IPS DF 6.9 (cell line): Measurements from ENCODE around the gene RASGRP3.

Source experiments
- DNase-seq: peaks from one replicate; pipeline ENCODE4 v3.0.0-alpha.2; 2013; ENCODE audit warnings: low read depth, low spot score
- H3K27ac ChIP-seq: one replicate; pipeline ENCODE4 v1.5.1; 2013; ENCODE audit warnings: low read length, control low read depth
- H3K27me3 ChIP-seq: 2 replicates; pipeline ENCODE4 v1.6.1; 2013; ENCODE audit warnings: mild to moderate bottlenecking, low read length; ENCODE audit not compliant: control insufficient read depth, insufficient read depth
- H3K36me3 ChIP-seq: 2 replicates; pipeline ENCODE4 v1.6.1; 2013; ENCODE audit warnings: low read length; ENCODE audit not compliant: control insufficient read depth, insufficient read depth
- H3K4me1 ChIP-seq: 2 replicates; pipeline ENCODE4 v1.6.1; 2013; ENCODE audit warnings: low read length; ENCODE audit not compliant: control insufficient read depth, insufficient read depth
- H3K4me3 ChIP-seq: 2 replicates; pipeline ENCODE4 v1.5.1; 2013; ENCODE audit warnings: mild to moderate bottlenecking, low read length
- H3K9me3 ChIP-seq: 2 replicates; pipeline ENCODE4 v1.6.1; 2013; ENCODE audit warnings: low read length, inconsistent platforms; ENCODE audit not compliant: control insufficient read depth, insufficient read depth
- WGBS: extraction: QIAGEN DNeasy Blood & Tissue Kit; methylation state at CpG from one replicate; pipeline ENCODE4 v1.1.7; 2013; ENCODE audit warnings: mixed read lengths, missing lambda C conversion rate; ENCODE audit not compliant: insufficient read length, insufficient coverage; 5-methylcytosine and 5-hydroxymethylcytosine counted together

The RASGRP3 gene

DNA sequence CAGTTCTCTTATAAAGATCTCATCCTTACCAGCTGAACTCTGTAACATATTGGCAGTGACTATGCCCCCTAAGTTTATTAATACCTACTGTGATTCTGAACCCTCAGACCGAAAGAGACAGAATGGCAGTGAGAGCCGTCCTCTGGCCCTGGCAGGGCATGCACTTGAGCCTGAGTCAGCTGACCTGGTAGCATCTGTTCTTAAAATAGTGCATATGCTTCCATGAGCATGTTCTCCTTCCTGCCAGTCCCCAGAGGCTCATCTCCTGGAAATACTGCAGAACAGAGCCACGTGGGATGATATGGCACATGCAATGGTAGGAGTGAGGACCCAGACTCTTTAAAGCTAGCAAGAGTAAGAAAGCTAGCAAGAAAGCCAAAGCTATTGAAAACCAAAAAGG, 59.0 kb downstream of the RASGRP3 start:
- H3K4me3 ChIP-seq: no peak overlapping the region
- no peaks in the 10 kb centered on the region for H3K27me3 ChIP-seq
- no peak for DNase-seq
- no CpG with 5 or more reads among the region's 3 CpGs for WGBS
- H3K36me3 ChIP-seq: no peaks in the 10 kb centered on the region
- H3K27ac ChIP-seq: no peak overlapping the region
- H3K9me3 ChIP-seq: no peaks in the 10 kb centered on the region
- H3K4me1 ChIP-seq: no peaks in the 10 kb centered on the region

DNA sequence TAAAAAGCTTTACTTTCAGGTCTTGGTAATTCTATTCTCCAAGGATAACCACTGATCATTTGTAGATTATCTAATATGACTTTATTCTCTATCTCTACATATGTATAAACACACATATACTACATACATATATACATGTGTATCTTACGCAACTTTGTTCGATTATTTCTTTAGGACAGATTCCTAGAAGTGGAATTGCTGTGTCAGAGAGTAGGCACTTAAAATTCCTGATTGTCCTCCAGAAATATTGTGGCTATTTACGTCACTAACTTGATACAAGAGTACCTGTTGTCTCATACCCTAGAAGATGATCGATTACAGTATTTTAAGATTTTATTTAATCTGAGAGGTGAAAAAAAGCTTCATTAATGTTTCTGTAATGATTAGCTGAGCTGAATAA, 64.8 kb downstream of the RASGRP3 start:
- Histone ChIP-seq H3K4me3 (no peak overlapping the region), H3K9me3 (no peaks in the 10 kb centered on the region), H3K36me3 (no peaks in the 10 kb centered on the region), H3K4me1 (no peaks in the 10 kb centered on the region), H3K27ac (no peak overlapping the region), H3K27me3 (no peaks in the 10 kb centered on the region)
- DNase-seq: no peak
- no CpG with 5 or more reads among the region's 4 CpGs for WGBS

DNA sequence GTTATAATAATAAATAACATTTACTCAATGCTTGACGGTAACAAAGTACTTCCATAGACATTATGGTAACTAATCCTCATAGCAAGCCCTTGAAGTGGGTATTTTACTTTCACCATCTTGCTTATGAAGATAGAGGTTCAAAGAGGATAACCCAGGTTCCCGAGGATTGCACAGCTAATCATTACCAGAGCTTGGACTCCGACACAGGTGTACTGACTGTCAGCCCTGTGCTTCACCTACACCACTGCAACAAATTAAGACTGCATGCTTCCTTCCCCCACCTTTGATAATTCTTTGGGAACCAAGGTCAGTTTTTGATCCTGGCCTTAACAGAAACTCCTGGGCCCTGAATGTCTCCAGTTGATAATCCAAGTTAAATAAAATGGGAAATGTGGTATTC, 73.8 kb downstream of the RASGRP3 start:
- no peaks in the 10 kb centered on the region for H3K27me3 ChIP-seq
- no peak overlapping the region for H3K4me3 ChIP-seq
- H3K27ac ChIP-seq: no peak overlapping the region
- H3K4me1 ChIP-seq: 0 out of 2 replicates have a peak, but pooled peaks cover 1% of the 10 kb centered on the region
- no CpG with 5 or more reads among the region's 3 CpGs for WGBS
- no peak for DNase-seq
- H3K9me3 ChIP-seq: no peaks in the 10 kb centered on the region; the same call in 1 of the 2 replicates
- no peaks in the 10 kb centered on the region for H3K36me3 ChIP-seq

DNA sequence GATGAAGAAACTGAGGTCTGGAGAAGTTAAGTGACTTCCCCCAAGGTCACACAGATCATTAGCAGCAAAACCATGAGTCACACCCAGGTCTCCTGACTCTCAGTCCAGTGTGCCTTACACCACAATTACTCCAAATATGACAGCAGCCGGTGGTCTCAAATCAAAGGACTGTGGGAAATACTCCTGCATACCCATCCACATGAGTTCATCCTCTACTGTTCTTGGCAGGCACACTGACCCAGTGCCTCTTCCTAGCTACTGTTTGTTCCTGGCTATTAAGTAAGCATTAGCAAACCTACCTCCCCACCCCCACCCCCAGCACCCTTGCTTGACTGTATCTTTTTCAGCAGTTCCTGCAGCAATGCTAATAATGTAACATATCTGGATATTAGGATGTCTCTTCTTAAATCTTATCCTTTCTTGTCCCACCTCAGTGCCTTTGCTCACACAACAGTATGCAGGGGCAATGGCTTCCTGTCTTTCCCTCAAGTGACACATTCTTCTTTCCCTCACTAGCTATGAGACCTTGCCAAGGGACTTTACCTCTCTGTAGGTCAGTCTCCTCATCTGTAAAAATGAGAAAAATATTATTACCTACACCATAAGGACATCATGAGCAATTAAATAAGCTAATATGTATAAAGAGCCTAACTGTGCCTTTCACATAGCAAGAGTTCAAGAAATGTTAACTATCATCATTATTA, 76.5 kb downstream of the RASGRP3 start:
- H3K27ac ChIP-seq: no peak overlapping the region
- 0 out of 2 replicates have a peak, but pooled peaks cover 1% of the 10 kb centered on the region for H3K4me1 ChIP-seq
- WGBS: no CpG with 5 or more reads among the region's 1 CpG
- no peaks in the 10 kb centered on the region; the same call in 1 of the 2 replicates for H3K9me3 ChIP-seq
- no peak for DNase-seq
- H3K4me3 ChIP-seq: no peak overlapping the region
- H3K36me3 ChIP-seq: no peaks in the 10 kb centered on the region
- no peaks in the 10 kb centered on the region for H3K27me3 ChIP-seq

DNA sequence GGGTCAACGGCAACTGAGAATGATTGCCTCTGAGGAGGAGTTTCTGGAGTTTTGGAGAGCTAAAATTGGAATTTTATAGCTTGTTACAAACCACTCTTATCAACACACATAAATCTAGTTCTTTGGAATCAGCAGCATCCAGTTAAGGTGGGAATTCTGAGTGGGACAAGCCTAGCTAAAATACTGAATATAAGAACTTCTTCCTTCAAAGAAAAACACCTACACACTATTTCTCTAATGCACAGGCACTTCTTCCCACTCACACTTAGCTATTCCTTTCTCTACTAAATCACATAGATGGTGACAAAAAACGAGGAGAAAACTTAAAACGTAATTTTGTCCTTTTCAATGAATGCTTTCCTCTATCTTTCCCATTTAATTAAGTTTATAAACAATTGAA, 79.2 kb downstream of the RASGRP3 start:
- no peaks in the 10 kb centered on the region for H3K36me3 ChIP-seq
- H3K27me3 ChIP-seq: no peaks in the 10 kb centered on the region
- H3K27ac ChIP-seq: no peak overlapping the region
- no peak for DNase-seq
- H3K9me3 ChIP-seq: no peaks in the 10 kb centered on the region; the same call in 1 of the 2 replicates
- H3K4me1 ChIP-seq: 0 out of 2 replicates have a peak, but pooled peaks cover 1% of the 10 kb centered on the region
- H3K4me3 ChIP-seq: no peak overlapping the region
- no CpG with 5 or more reads among the region's 3 CpGs for WGBS

DNA sequence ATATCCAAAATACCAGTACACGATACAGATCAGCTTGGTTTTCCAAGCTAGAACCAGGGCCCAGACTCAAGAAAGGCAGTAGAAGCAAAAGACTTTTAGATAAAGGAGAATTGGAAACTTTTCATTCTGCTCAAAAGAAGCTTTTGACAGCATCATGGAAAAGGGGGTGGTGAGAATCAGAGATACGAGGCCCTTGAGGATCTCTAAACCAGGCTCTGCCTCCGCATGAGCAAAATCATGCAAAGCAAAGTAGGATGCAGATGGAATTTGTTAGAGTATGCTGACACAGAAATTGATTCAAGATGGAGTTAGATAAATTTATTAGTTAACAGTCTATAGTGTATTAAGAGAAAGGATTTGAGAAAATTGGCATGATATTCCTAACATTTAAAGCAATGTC, 82.9 kb downstream of the RASGRP3 start:
- 0 out of 2 replicates have a peak, but pooled peaks cover 1% of the 10 kb centered on the region for H3K4me1 ChIP-seq
- WGBS: no CpG with 5 or more reads among the region's 3 CpGs
- no peaks in the 10 kb centered on the region for H3K27me3 ChIP-seq
- no peak overlapping the region for H3K27ac ChIP-seq
- no peak overlapping the region for H3K4me3 ChIP-seq
- DNase-seq: no peak
- H3K36me3 ChIP-seq: no peaks in the 10 kb centered on the region
- no peaks in the 10 kb centered on the region; the same call in 1 of the 2 replicates for H3K9me3 ChIP-seq

DNA sequence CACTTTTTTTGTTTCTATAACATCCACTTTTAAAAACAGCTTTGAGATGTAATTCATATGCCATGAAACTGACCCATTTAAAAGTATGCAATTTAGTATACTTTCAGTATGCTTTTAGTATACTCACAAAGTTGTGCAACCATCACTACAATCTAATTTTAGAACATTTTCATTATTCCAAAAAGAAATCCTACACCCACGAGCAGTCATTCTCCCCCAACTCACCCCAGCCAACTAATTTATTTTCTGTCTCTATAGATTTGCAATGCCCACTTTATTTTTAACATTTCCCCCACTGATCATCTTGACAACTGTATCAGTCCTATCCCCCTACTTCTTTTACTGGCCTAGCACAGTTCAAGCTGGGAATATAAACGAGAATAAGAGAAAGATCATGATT, 83.6 kb downstream of the RASGRP3 start:
- Histone ChIP-seq H3K9me3 (no peaks in the 10 kb centered on the region), H3K36me3 (no peaks in the 10 kb centered on the region), H3K4me1 (0 out of 2 replicates have a peak, but pooled peaks cover 1% of the 10 kb centered on the region), H3K27me3 (no peaks in the 10 kb centered on the region), H3K4me3 (no peak overlapping the region), H3K27ac (no peak overlapping the region)
- DNase-seq: no peak
- WGBS: no CpG with 5 or more reads among the region's 2 CpGs

DNA sequence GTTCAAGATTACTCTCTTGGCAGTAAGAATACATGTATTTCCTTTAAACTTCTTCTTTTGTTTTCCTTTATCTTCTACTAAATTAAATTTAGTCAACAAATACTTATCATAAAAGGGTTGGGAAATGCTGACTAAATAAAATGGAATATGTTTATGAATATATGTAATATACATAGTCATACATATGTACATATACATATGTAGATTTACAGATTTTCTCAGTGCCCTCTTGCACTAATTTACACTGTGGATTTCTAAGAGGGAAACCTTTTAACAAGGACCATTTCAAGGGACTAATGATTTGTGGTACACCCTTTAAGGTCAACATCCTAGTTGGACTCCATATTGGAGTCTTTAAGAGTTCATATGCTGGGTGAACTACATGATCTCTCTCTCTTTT, 85.4 kb downstream of the RASGRP3 start:
- DNase-seq: no peak
- Histone ChIP-seq H3K4me1 (no peaks in the 10 kb centered on the region), H3K27ac (no peak overlapping the region), H3K9me3 (no peaks in the 10 kb centered on the region), H3K27me3 (no peaks in the 10 kb centered on the region), H3K4me3 (no peak overlapping the region), H3K36me3 (no peaks in the 10 kb centered on the region)

DNA sequence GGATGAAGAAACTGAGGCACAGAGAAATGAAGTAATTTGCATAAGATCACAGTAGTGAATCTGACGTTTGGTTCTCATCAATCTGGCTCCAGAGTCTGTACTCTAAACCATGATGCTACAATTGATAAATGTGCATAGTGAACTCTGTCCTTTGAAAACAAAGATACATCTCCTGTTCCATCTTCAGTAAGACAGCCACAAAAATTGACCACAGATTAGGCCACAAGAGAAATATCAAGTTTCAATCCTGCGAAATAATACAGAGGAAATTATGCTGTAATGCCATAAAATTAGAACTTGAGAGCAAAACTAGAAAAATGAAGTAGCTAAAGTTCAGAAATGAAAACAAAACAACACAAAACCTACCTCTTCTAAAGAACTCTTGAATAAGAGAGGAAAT, 94.2 kb downstream of the RASGRP3 start:
- no CpG with 5 or more reads among the region's 2 CpGs for WGBS
- H3K4me1 ChIP-seq: no peaks in the 10 kb centered on the region
- no peak for DNase-seq
- no peaks in the 10 kb centered on the region for H3K9me3 ChIP-seq
- H3K4me3 ChIP-seq: no peak overlapping the region
- H3K36me3 ChIP-seq: no peaks in the 10 kb centered on the region
- H3K27ac ChIP-seq: no peak overlapping the region
- H3K27me3 ChIP-seq: no peaks in the 10 kb centered on the region

DNA sequence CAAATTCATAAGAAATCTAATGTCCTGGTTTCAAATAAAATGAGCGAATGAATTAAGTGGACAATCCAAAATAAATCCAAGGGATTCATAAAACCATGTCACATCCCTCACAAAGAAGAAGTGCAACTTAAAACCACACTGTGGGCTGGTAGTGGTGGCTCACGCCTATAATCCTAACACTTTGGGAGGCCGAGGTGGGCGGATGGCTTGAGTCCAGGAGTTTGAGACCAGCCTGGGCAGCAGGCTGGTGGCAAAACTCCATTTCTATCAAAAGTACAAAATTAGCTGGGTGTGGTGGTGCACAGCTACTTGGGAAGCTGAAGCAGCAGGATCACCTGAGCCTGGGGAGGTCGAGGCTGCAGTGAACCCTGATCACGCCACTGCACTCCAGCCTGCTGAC, 97.2 kb downstream of the RASGRP3 start:
- Histone ChIP-seq H3K27me3 (no peaks in the 10 kb centered on the region), H3K9me3 (no peaks in the 10 kb centered on the region), H3K27ac (no peak overlapping the region), H3K4me1 (no peaks in the 10 kb centered on the region), H3K36me3 (no peaks in the 10 kb centered on the region), H3K4me3 (no peak overlapping the region)
- no CpG with 5 or more reads among the region's 6 CpGs for WGBS
- DNase-seq: no peak

DNA sequence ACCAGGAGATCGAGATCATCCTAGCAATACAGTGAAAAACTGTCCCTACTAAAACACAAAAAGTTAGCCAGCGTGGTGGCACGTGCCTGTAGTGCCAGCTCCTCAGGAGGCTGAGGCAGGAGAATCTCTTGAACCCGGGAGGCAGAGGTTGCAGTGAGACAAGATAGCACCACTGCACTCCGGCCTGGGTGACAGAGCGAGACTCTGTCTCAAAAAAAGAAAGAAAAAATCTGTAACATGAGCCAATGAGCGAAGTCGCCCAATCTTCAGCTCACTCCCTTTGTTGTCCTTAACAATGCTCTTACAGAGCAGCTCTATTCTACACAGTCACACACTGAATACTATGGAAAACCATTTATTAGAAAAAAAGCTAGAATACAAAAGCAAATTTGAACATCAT, 100.6 kb downstream of the RASGRP3 start:
- H3K9me3 ChIP-seq: no peaks in the 10 kb centered on the region
- no peak overlapping the region for H3K4me3 ChIP-seq
- no peaks in the 10 kb centered on the region for H3K27me3 ChIP-seq
- H3K27ac ChIP-seq: no peak overlapping the region
- no peaks in the 10 kb centered on the region for H3K36me3 ChIP-seq
- DNase-seq: no peak
- H3K4me1 ChIP-seq: no peaks in the 10 kb centered on the region; the same call in 1 of the 2 replicates
- WGBS: no CpG with 5 or more reads among the region's 8 CpGs
